Loucy (cell line): Measurements from ENCODE around the gene EEA1.

Experiments
- H2AFZ ChIP-seq: fragments of 200-600 bp; sonication (generic); 2 replicates; pipeline ENCODE4 v1.6.0; 2016; ENCODE audit warnings: antibody characterized with exemption, mild to moderate bottlenecking, low read length, moderate library complexity
- H3F3A ChIP-seq: fragments of 200-600 bp; 2 replicates; pipeline ENCODE4 v1.6.0; 2016; ENCODE audit warnings: antibody characterized with exemption, low read depth, mild to moderate bottlenecking
- H3K27me3 ChIP-seq: fragments of 200-600 bp; sonication (generic); 2 replicates; pipeline ENCODE4 v1.6.1; 2014; ENCODE audit warnings: low read length, mild to moderate bottlenecking; ENCODE audit not compliant: insufficient read depth, poor library complexity, severe bottlenecking
- H3K36me3 ChIP-seq: fragments of 200-600 bp; sonication (generic); 2 replicates; pipeline ENCODE4 v1.6.1; 2016; ENCODE audit warnings: low read length; ENCODE audit not compliant: insufficient read depth
- H3K4me1 ChIP-seq: fragments of 200-600 bp; sonication (generic); 2 replicates; pipeline ENCODE4 v1.5.1; 2014; ENCODE audit warnings: low read length, mild to moderate bottlenecking; ENCODE audit not compliant: insufficient read depth, poor library complexity, severe bottlenecking
- H3K4me2 ChIP-seq: fragments of 200-600 bp; sonication (generic); 2 replicates; pipeline ENCODE4 v1.6.0; 2014; ENCODE audit warnings: antibody characterized with exemption, low read length, low read depth, mild to moderate bottlenecking; ENCODE audit not compliant: poor library complexity, severe bottlenecking
- H3K4me3 ChIP-seq: fragments of 200-600 bp; sonication (generic); 2 replicates; pipeline ENCODE4 v1.5.1; 2014; ENCODE audit warnings: low read length, mild to moderate bottlenecking, mixed read lengths; ENCODE audit not compliant: poor library complexity, severe bottlenecking
- H3K79me2 ChIP-seq: fragments of 200-600 bp; sonication (generic); 2 replicates; pipeline ENCODE4 v1.6.1; 2014; ENCODE audit warnings: low read length; ENCODE audit not compliant: insufficient read depth
- H3K9ac ChIP-seq: fragments of 200-600 bp; sonication (generic); 2 replicates; pipeline ENCODE4 v1.6.0; 2014; ENCODE audit warnings: mild to moderate bottlenecking, low read depth, low read length, moderate library complexity; ENCODE audit not compliant: poor library complexity, severe bottlenecking
- H3K9me2 ChIP-seq: fragments of 200-600 bp; sonication (generic); replicated peaks from 2 replicates; pipeline ENCODE4 v1.6.1; 2016; ENCODE audit warnings: low read depth, low read length, mixed read lengths
- H3K9me3 ChIP-seq: fragments of 200-600 bp; sonication (generic); 2 replicates; pipeline ENCODE4 v1.6.1; 2014; ENCODE audit warnings: mild to moderate bottlenecking, antibody characterized with exemption, low read length, low read depth; ENCODE audit not compliant: insufficient read depth
- H4K20me1 ChIP-seq: fragments of 200-600 bp; sonication (generic); 2 replicates; pipeline ENCODE4 v1.6.0; 2014; ENCODE audit warnings: antibody characterized with exemption, low read length, mild to moderate bottlenecking; ENCODE audit not compliant: insufficient read depth, poor library complexity, severe bottlenecking
- EZH2phosphoT487 ChIP-seq: fragments of 200-600 bp; IDR thresholded peaks from 2 replicates; pipeline ENCODE4 v1.6.1; 2018; ENCODE audit warnings: antibody characterized with exemption, mild to moderate bottlenecking, moderate library complexity, borderline replicate concordance
- TF ChIP-seq, protein P1 (sequence below): fragments of 200-600 bp; sonication (generic); conservative IDR thresholded peaks from 2 replicates; pipeline ENCODE4 v1.5.1; 2014; ENCODE audit warnings: mild to moderate bottlenecking, antibody characterized with exemption, low read length

The EEA1 gene

GRCh38 chr12:92729773-92730305 is 199.3 kb downstream of the EEA1 start:
- no peak for TF ChIP-seq EZH2phosphoT487
- TF ChIP-seq, protein P1, sequence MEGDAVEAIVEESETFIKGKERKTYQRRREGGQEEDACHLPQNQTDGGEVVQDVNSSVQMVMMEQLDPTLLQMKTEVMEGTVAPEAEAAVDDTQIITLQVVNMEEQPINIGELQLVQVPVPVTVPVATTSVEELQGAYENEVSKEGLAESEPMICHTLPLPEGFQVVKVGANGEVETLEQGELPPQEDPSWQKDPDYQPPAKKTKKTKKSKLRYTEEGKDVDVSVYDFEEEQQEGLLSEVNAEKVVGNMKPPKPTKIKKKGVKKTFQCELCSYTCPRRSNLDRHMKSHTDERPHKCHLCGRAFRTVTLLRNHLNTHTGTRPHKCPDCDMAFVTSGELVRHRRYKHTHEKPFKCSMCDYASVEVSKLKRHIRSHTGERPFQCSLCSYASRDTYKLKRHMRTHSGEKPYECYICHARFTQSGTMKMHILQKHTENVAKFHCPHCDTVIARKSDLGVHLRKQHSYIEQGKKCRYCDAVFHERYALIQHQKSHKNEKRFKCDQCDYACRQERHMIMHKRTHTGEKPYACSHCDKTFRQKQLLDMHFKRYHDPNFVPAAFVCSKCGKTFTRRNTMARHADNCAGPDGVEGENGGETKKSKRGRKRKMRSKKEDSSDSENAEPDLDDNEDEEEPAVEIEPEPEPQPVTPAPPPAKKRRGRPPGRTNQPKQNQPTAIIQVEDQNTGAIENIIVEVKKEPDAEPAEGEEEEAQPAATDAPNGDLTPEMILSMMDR, result no peak

DNA sequence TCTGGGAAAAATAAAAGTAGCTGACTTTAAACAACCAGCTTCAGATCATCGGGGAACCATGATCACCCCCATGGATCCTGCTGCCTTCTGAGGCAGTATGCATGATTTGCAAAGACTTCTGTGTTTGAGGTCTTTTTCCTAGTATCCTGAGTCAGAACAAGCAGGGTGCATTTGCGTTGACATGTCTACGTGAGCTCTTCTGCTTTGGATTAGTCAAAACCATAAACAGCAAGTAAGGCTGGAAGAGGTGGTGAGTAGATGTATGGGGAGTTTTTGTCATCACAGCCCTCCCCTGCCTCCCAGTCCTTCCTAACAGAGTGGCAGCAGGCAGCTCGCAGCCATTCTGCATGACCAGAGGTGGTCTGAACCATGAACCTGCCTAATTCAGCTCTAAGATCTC is 202.2 kb downstream of the EEA1 start:
- no peak for TF ChIP-seq EZH2phosphoT487
- TF ChIP-seq, protein P1, result no peak
- Histone ChIP-seq H3F3A (no peaks in the 10 kb centered on the region), H3K27me3 (no peaks in the 10 kb centered on the region), H3K79me2 (no peaks in the 10 kb centered on the region), H3K9ac (no peak overlapping the region), H3K9me3 (no peaks in the 10 kb centered on the region), H3K4me1 (no peaks in the 10 kb centered on the region), H2AFZ (no peak overlapping the region), H3K4me2 (no peak overlapping the region), H4K20me1 (no peaks in the 10 kb centered on the region), H3K4me3 (no peak overlapping the region), H3K36me3 (no peaks in the 10 kb centered on the region), H3K9me2 (no peaks in the 10 kb centered on the region)

More at GRCh38 chr12:92729773-92730305, 199.3 kb downstream of the EEA1 start:
- Histone ChIP-seq H3K79me2 (no peaks in the 10 kb centered on the region), H3K27me3 (no peaks in the 10 kb centered on the region), H3K9me3 (no peaks in the 10 kb centered on the region), H3F3A (no peaks in the 10 kb centered on the region), H3K4me3 (no peak overlapping the region), H4K20me1 (no peaks in the 10 kb centered on the region), H2AFZ (no peak overlapping the region), H3K9me2 (no peaks in the 10 kb centered on the region), H3K4me1 (no peaks in the 10 kb centered on the region), H3K36me3 (no peaks in the 10 kb centered on the region), H3K9ac (no peak overlapping the region), H3K4me2 (no peak overlapping the region)

- H3K79me2 ChIP-seq, result no peaks in the 10 kb centered on the region
- H3K9me3 ChIP-seq, result no peaks in the 10 kb centered on the region
- no peak overlapping the region for H3K9ac ChIP-seq
- no peaks in the 10 kb centered on the region for H4K20me1 ChIP-seq
- H3F3A ChIP-seq, result no peaks in the 10 kb centered on the region
- H3K4me1 ChIP-seq, result no peaks in the 10 kb centered on the region
- no peaks in the 10 kb centered on the region for H3K27me3 ChIP-seq
- H2AFZ ChIP-seq, result no peak overlapping the region
- no peak overlapping the region for H3K4me3 ChIP-seq
- no peaks in the 10 kb centered on the region for H3K36me3 ChIP-seq
- no peak overlapping the region for H3K4me2 ChIP-seq
- TF ChIP-seq EZH2phosphoT487, result no peak
- TF ChIP-seq, protein P1, result no peak
- H3K9me2 ChIP-seq, result no peaks in the 10 kb centered on the region
Observed at GRCh38 chr12:92722897-92723296, 206.2 kb downstream of the EEA1 start.
